Measurements from ENCODE around the gene FSTL5. TPM values are rescaled to one million over a fixed set of nuclear protein-coding genes. Genes with fewer than 3 reads are reported as not detected.

FSTL5 gene
- total and polyA plus RNA-seq, 10 of the 15 experiments (the other 5 are each of a cell fraction or from before 2014, with no cell fraction given) = 0.04 to 2.4 (median 0.08) TPM; not detected in 4

GRCh38 chr4:162115333-162115732 lies 48.5 kb downstream of the FSTL5 start (continued):
- TF ChIP-seq ZBTB11 (CRISPR knock-in tag; IDR thresholded peaks at IDR 0.05) = no peak
- TF ChIP-seq TARDBP (IDR thresholded peaks at IDR 0.05; ENCODE audit: borderline replicate concordance) = no peak
- no peak for TF ChIP-seq NRF1 (conservative IDR thresholded peaks at IDR 0.05; ENCODE audit: low read depth, low read length)
- no peak for TF ChIP-seq STAT3 (IDR thresholded peaks at IDR 0.05; ENCODE audit: low read depth, low read length)
- TF ChIP-seq IRF3 (IDR thresholded peaks at IDR 0.05) = no peak

- TF ChIP-seq JUNB (IDR thresholded peaks at IDR 0.05) = no peak
- TF ChIP-seq REST (IDR thresholded peaks at IDR 0.05; ENCODE audit: low read depth, low read length) = no peak
- no peak for TF ChIP-seq NFYB (IDR thresholded peaks at IDR 0.05; ENCODE audit: insufficient read depth, low read depth, low read length)
- TF ChIP-seq SUPT20H (IDR thresholded peaks at IDR 0.05; ENCODE audit: borderline replicate concordance, control insufficient read depth, low read depth, low read length) = no peak
- no peak for TF ChIP-seq KLF5 (IDR thresholded peaks at IDR 0.05; ENCODE audit: partially characterized antibody)
- TF ChIP-seq WRNIP1 (IDR thresholded peaks at IDR 0.05; ENCODE audit: borderline replicate concordance, low read depth, low read length) = no peak
- intact Hi-C loops (cut with micrococcal nuclease; ENCODE audit: unreplicated experiment) (no loop called here), in situ Hi-C loops (cut with MboI) (no loop called here)
- BruUV-seq (replicated peaks) = no TSS peak
- RAD21 ChIA-PET (ENCODE audit: unreplicated experiment) = no interaction called here
- 10% methylated on average over 4 of the region's 4 CpGs for WGBS (ENCODE audit: insufficient coverage, insufficient replicate concordance, low lambda C conversion rate, missing lambda C conversion rate)
- FAIRE-seq (no peak), DNase-seq (ENCODE audit: low read depth, low spot score) (no peak), ATAC-seq (no peak)
- Histone ChIP-seq H4K20me1 (ENCODE audit: control insufficient read depth, insufficient read depth) (no peaks in the 10 kb centered on the region), H3K27ac (ENCODE audit: control insufficient read depth, insufficient read depth) (no peak overlapping the region), H3K4me3 (no peak overlapping the region), H3K27me3 (replicated peaks in 1 of 2; ENCODE audit: control insufficient read depth in 2 of 2, insufficient read depth in 2 of 2, low read length in 1 of 2) (no peaks in the 10 kb centered on the region), H3K4me1 (ENCODE audit: control insufficient read depth, insufficient read depth, low read length) (no peaks in the 10 kb centered on the region), H3K36me3 (ENCODE audit: control insufficient read depth in 2 of 2, insufficient read depth in 2 of 2, low read length in 1 of 2) (no peaks in the 10 kb centered on the region), H3K4me2 (ENCODE audit: control insufficient read depth, insufficient read depth) (no peak overlapping the region), H2AFZ (ENCODE audit: control insufficient read depth, low read depth, low read length) (no peak overlapping the region), H3K9me3 (replicated peaks; ENCODE audit: control insufficient read depth, insufficient read depth, low read length) (no peaks in the 10 kb centered on the region), H3K79me2 (ENCODE audit: control insufficient read depth, insufficient read depth, low read length) (no peaks in the 10 kb centered on the region), H3K9ac (ENCODE audit: control insufficient read depth, insufficient read depth, low read length) (no peak overlapping the region)
- CTCF ChIA-PET = no interaction called here
- POLR2A ChIA-PET = no interaction called here
- SMC1A ChIA-PET (ENCODE audit: uncharacterized antibody, unreplicated experiment) = interaction anchor here (0.6 kb wide), 1 partner anchor 1108 kb away, joined by 4 read pairs; no protein-coding TSS in a partner anchor
These were observed 52.7 kb downstream of the FSTL5 start for GRCh38 chr4:162111078-162111477.

Measured in GM12878 (cell line).